ENCODE data around the gene KRT37.

Gene KRT37

GRCh38 chr17:41424111-41424635 lies at the start of gene KRT37:
Gene KRT37, minus strand, starts transcription at chr17:41424585. Its CDS starts 62 bp downstream, at chr17:41424523.
- DNase-seq (ENCODE audit: low read depth in 4 of 4, low spot score in 1 of 4): no peak

- no peak for DNase-seq (ENCODE audit: low read depth in 4 of 4, low spot score in 1 of 4)
Observed at GRCh38 chr17:41468346-41468745, 44.0 kb upstream of the KRT37 start.

GRCh38 chr17:41467561-41467960 lies 43.2 kb upstream of the KRT37 start:
- no peak for DNase-seq (ENCODE audit: low read depth in 4 of 4, low spot score in 1 of 4)

- DNase-seq (ENCODE audit: low read depth in 4 of 4, low spot score in 1 of 4): no peak
Observed at GRCh38 chr17:41466988-41467387, 42.6 kb upstream of the KRT37 start, which contains the start of gene KRT32. Gene KRT32, minus strand, starts transcription at chr17:41467386. Its CDS starts 61 bp downstream, at chr17:41467325.

DNA sequence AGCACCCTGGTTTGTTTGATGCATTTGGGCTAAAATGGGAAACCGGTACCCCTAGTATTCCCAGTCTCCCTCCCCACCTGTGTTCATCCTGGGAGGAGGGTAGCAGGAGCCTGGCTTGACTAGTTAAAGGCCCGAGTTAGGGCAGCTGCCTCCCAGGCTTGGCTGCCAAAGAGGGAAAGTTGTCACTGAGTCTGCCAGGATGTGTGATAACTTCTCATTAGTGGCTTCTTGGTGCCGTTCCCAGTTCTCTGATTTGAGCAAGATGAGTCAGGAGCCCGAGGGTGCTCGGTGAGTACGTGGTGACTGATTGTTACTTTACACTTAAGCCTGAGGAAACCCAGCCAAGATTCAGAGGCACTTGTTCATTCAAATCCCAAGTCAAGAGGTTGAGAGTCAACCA lies 40.3 kb upstream of the KRT37 start:
- DNase-seq (ENCODE audit: low read depth in 4 of 4, low spot score in 1 of 4): no peak

DNA sequence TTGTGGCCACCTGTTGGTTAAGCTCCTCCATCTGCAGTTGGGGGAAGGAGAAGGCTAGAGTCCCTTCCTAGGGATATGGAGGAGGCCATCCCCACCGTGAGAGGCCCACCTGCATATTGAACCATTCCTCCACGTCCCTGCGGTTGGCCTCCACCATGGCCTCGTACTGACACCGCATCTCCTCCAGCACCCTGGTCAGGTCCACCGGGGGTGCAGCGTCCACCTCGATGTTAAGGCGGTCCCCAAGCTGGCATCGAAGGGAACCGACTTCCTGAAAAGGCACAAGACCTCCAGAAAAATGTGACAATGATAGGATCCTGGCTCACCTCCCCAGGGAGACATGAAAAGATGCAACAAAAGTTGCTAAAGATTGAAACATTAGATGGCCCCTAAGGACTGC lies 39.8 kb upstream of the KRT37 start:
- no peak for DNase-seq (ENCODE audit: low read depth in 4 of 4, low spot score in 1 of 4)

DNA sequence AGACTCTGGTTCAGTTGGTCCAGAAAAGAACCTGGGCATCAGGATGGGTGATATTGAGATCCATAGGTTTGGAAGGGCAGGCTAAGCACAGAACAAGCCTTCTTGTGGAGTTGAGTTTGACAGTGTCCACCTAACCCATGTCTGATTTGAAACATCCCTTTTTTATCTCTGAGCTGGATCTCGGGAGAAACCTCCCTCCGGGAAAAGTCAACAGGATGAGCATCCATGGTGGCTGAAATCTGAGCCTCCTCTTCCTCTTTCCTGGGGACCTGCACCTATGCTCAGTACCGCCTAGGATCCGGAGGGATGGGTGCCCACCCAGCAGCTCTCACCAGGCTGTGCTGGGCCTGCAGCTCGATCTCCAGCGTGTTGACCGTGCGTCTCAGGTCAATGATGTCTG lies 39.4 kb upstream of the KRT37 start:
- DNase-seq (ENCODE audit: low read depth in 4 of 4, low spot score in 1 of 4): no peak

GRCh38 chr17:41462705-41463104 lies 38.3 kb upstream of the KRT37 start:
- no peak for DNase-seq (ENCODE audit: low read depth in 4 of 4, low spot score in 1 of 4)

DNA sequence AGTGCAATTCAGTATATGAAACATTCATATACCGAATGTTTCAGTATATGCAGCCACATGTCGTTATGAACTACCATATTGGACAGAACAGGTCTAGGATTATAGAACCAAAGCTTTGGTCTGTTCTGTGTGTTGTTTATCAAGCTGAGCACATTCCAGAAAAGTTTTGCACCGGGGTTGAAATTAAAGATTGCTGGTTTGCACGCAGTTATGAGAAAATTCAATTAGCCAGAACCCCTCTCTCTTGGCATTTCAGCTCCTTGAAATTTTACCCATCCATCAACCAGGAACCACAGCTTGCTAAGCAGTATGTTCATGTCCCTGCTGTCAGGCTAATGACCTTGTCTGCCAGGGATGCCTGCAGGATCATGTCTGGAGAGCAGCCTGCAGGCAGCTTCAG lies 33.3 kb upstream of the KRT37 start:
- DNase-seq (ENCODE audit: low read depth in 4 of 4, low spot score in 1 of 4): no peak

DNA sequence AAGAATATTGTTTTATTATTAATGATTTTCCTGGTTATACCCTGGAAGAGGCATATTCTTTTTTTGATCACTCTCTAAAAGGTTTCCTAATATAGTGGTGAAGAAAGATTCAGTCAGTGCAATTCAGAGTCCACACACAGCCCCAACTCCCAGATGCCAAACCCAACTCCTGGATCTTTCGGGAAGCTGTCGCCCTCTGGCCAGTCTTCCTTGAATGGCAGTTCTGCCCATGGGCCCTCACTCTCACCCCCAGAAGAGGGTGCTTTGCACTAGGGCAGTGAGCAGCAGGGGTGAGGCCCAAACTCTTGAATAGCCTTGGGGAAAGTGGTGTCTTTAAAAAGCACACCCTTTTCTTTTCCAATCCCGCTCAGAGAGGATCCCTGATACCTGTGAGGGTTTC lies 31.8 kb upstream of the KRT37 start:
- DNase-seq (ENCODE audit: low read depth in 4 of 4, low spot score in 1 of 4): no peak

- DNase-seq (ENCODE audit: low read depth in 4 of 4, low spot score in 1 of 4): no peak
Observed at GRCh38 chr17:41455236-41455635, 30.9 kb upstream of the KRT37 start.

- DNase-seq (ENCODE audit: low read depth in 4 of 4, low spot score in 1 of 4): no peak
Observed at GRCh38 chr17:41453066-41453465, 28.7 kb upstream of the KRT37 start.

DNA sequence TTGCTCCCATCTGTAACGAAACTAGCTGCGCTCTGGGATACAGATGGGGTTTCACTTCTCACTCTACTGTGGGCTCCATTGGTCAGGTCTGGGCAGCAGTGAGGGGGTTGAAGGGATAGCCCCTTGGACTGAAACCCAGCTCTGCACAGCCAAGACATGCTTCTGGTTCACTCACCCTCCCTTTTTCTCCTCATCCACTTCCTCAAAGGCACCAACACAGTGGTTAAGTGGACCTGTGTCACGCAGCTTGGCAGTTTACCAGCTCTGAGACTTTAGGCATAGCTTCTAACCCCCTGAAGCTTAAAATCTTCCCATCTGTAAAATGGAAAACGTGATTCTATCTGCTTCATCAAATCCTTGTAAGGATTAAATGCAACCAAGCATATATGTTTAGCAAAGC lies 27.9 kb upstream of the KRT37 start:
- DNase-seq (ENCODE audit: low read depth in 4 of 4, low spot score in 1 of 4): no peak

DNA sequence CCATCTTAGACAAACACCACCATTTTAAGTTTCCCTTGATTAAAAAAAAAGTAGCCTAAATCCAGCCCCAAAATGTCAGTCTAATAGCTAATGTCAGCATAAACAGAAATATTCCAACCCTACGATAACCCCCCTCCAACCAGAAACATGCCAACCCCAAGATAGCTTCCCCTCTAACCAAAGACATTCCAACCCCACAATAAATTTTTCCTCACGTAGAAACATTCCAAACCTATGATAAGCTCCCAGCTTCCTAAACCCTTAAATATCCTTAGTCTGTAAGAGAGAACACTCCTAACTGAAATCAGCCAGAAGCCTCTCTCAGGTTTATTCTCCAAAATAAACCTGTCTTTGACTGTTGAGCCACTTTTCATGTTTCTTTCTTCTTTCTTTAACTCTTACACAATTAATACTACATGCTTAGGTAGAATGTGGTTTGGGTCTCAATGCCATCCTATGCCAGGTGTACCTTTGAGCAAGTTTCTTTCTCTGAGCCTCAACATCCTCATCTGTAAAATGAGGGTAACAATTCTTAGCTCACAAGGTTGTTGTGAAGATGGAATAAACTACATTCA lies 26.9 kb upstream of the KRT37 start:
- DNase-seq (ENCODE audit: low read depth in 4 of 4, low spot score in 1 of 4): no peak

DNA sequence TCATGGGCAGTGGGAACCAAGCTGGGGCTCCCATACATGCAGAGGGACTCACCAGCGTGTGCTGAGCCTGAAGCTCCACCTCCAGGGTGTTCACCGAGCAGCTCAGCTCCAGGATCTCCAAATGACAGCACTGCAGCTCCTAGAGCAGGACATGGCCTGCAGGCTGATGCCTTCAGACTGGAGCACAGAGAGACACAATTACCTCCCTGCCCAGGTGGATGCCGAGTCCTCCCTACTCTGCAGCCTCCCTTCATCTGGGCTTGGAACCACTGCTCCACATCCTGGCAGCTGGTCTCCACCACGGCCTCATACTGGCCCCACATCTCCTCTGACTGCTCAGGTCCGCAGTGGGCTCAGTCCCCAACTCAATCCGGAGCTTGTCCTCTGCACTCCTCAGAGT lies 24.6 kb upstream of the KRT37 start:
- no peak for DNase-seq (ENCODE audit: low read depth in 4 of 4, low spot score in 1 of 4)

DNA sequence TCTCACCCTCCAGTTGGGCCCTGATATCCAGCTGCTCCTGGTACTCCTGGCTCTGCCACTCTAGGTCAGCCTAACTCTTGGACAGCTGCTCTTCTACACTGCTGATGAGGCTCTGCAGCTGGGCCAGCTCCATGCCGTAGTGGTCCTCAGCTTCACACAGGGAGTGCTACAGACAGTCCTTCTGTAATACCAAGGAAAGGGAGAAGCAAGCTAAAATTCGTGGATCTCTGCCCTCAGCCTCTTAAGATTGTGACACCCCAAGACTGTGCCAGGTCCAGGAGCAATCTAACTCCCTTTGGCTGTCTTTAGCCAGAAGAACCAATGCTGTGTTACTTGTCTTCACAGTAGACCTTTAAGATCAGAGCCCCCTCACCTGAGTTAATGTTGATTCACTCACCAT lies 24.1 kb upstream of the KRT37 start:
- no peak for DNase-seq (ENCODE audit: low read depth in 4 of 4, low spot score in 1 of 4)

DNA sequence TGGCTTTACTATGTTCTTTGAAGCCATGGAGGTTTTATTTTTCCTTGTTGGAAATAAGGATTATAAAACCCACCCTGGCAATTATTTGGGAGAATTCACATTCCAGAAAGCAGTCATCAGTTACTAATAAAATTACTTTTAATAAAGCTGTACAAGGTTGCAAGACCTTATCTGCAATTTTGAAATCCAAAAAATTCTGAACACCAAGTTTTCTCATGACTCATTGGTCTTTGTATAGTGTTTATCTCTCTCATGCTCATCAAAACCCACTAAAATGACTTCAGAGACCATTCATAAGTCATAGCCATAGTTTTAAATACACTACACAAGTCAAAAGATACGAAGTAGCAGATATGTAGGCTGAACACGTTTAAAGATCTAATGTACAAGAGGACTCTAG lies 22.4 kb upstream of the KRT37 start:
- no peak for DNase-seq (ENCODE audit: low read depth in 4 of 4, low spot score in 1 of 4)

GRCh38 chr17:41444640-41445039 lies 20.3 kb upstream of the KRT37 start:
- DNase-seq (ENCODE audit: low read depth in 4 of 4, low spot score in 1 of 4): no peak

DNA sequence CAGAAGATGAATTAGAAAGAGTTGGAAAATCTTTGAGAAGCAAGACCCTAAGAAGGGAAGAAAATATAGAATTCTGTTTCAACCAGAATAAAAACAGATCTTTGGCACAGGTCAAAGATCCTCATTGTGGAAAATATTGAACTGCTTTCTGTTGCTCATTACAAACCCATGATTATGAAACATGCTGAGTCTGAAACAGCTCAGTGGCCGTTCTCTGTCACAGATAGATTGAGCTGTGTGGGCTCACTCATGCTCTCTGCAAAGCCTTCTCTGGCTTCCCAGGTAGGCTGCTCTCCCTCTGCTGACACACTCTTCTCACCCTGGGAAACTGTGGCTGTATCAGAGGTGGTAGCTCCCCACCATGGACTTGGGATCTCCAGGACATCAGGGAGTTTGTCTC lies 19.8 kb upstream of the KRT37 start:
- no peak for DNase-seq (ENCODE audit: low read depth in 4 of 4, low spot score in 1 of 4)

GRCh38 chr17:41442739-41443138 lies 18.4 kb upstream of the KRT37 start:
- DNase-seq (ENCODE audit: low read depth in 4 of 4, low spot score in 1 of 4): no peak

DNA sequence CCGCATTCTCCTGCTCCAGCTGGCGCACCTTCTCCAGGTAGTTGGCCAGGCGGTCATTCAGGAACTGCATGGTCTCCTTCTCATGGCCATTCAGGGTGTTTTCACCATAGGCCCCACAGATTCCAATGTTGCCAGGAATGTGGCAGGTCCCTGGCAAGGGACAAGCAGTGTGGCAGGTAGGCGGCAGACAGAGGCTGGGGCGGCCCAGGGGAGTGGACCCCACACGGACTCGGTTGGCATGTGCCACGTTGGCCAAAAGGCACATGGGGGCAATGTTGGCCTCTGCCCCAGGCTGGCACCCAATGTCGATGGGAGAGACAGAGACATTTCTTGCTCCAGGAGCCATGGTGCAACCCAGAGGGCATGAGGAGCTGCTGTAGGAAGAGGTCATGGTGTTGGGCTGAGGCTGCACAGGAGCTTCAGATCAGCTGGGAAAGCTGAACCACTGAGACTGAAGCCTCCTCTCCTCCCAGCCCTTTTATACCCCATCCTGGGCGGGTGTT lies 16.2 kb upstream of the KRT37 start, which contains the start of gene KRT38:
TSS of gene KRT38 (minus strand) at position 453 of the 503 bp plus-strand sequence. CDS start at position 391, 62 bp downstream.
- DNase-seq (ENCODE audit: low read depth in 4 of 4, low spot score in 1 of 4): no peak

GRCh38 chr17:41439375-41439774 lies 15.0 kb upstream of the KRT37 start:
- DNase-seq (ENCODE audit: low read depth in 4 of 4, low spot score in 1 of 4): no peak

DNA sequence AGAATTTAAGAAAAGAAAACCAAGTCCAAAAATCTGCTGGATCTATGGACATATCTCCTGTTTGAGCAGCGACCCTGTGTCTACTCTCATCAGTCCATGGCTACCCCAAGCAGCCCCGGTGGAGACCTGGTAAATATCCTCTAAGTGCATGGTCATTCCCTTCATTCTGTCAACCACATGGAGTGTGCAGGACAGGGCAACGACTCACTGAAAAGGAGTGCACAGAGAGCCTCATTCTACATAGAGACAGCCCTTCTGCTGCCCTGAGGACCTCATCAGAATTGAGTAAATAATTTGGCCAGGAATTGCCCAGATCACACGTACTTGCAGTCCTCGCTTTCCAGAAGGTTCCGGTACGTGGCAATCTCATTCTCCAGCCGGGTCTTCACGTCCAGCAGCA lies 13.4 kb upstream of the KRT37 start:
- DNase-seq (ENCODE audit: low read depth in 4 of 4, low spot score in 1 of 4): no peak
